Vagina (tissue), 2 donors: ENCODE data around the gene ZNF205.

ENCODE experiments used
- POLR2A ChIP-seq, 2 donors: fragments of 450-650 bp; IDR thresholded peaks; one replicate each; pipeline ENCODE4 v1.6.1; 2017; ENCODE audit warnings: antibody characterized with exemption in 2 of 2, mild to moderate bottlenecking in 2 of 2, moderate library complexity in 2 of 2
- POLR2AphosphoS5 ChIP-seq, 2 donors: sonication (generic); formaldehyde crosslinking; IDR thresholded peaks; one replicate each; pipeline ENCODE4 v1.9.0; 2017; ENCODE audit warnings: antibody characterized with exemption in 2 of 2, mild to moderate bottlenecking in 2 of 2, low read depth in 1 of 2; ENCODE audit not compliant: insufficient read depth in 1 of 2
- TF ChIP-seq, protein P1 (sequence below), 3 experiments: fragments of 450-650 bp in 2 of 3; fragments of 200-600 bp in 1 of 3; sonication (generic) in 1 of 3; IDR thresholded peaks; one replicate each; pipeline ENCODE4 v1.5.1; 2017 to 2019; ENCODE audit warnings: antibody characterized with exemption in 3 of 3, mild to moderate bottlenecking in 2 of 3, moderate library complexity in 2 of 3

DNA sequence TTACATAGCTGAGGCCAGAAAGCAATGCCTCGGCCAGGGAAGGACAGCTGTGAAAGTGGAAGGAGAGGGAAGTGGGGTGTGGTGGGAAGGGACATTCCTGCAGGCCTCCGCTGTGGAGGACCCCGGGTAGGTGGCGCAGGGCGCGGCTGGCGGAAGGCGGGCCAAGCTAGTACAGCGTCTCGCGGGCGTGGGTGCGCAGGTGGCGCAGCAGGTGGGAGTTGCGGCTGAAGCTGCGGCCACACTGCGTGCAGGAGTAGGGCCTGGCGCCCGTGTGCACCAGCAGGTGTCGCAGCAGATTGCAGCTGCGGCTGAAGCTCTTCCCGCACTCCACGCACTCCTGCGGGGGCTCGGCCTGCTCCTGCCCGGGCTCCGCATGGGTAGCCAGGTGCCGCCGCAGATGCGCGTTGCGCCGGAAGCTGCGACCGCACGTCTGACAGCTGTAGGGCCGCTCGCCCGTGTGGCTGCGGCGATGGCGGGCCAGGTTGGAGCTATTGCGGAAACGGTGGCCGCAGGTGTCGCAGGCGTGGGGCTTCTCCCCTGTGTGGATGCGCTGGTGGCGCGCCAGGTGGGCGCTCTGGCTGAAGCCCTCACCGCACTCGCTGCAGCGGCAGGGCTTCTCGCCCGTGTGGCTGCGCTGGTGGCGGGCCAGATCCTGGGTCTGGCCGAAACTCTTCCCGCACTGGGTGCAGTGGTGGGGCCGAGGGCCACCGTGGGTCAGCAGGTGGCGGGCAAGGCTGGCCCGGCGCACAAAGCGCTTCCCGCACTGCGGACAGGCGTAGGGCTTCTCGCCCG lies 23.3 kb upstream of the ZNF205 start:
- TF ChIP-seq, protein P1, sequence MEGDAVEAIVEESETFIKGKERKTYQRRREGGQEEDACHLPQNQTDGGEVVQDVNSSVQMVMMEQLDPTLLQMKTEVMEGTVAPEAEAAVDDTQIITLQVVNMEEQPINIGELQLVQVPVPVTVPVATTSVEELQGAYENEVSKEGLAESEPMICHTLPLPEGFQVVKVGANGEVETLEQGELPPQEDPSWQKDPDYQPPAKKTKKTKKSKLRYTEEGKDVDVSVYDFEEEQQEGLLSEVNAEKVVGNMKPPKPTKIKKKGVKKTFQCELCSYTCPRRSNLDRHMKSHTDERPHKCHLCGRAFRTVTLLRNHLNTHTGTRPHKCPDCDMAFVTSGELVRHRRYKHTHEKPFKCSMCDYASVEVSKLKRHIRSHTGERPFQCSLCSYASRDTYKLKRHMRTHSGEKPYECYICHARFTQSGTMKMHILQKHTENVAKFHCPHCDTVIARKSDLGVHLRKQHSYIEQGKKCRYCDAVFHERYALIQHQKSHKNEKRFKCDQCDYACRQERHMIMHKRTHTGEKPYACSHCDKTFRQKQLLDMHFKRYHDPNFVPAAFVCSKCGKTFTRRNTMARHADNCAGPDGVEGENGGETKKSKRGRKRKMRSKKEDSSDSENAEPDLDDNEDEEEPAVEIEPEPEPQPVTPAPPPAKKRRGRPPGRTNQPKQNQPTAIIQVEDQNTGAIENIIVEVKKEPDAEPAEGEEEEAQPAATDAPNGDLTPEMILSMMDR (IDR thresholded peaks at IDR 0.05) = no peak
- TF ChIP-seq POLR2AphosphoS5 (IDR thresholded peaks at IDR 0.05; ENCODE audit: insufficient read depth in 1 of 2, low read depth in 1 of 2) = no peak
- TF ChIP-seq POLR2A (IDR thresholded peaks at IDR 0.05) = no peak
